ENCODE measurements around the gene ALOXE3. TPM values are rescaled to one million over a fixed set of nuclear protein-coding genes. Genes with fewer than 3 reads are reported as not detected.
A peak's percentile ranks its signal among the peaks of the same experiment; 100 is the strongest.

The ALOXE3 gene
- total RNA-seq, 2 experiments from 2014 or later, result 0.81 to 0.91 TPM

DNA sequence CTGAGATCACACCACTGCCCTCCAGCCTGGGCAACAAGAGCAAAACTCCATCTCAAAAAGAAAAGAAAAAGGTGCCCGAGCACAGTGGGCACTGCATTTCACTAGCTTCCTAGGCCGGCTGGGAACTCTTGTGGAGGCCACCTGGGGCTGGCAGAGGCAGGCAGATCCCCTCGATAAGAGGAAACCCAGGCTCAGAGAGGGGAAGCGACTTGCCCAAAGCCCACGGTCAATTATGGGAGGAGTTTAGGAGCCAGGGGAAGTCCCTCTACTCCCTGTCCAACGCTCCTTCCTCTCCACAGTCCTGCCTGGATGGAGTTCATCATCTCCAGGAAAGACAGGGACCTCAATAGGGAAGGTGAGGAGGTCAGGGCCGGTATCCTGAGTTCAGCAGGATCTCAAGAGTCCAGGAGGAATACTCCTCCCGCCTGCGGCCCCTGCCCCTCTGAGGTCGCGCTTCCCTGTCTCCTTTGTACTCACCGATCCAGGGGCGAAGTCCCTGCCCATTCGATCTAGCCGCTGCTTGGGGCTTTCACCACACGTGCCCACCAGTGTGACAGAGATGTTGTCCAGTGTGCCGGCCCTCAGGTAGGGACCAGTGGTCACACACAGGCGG is 841 bp downstream of the ALOXE3 start:
- H3K9me3 Mint-ChIP-seq, result peaks cover 2% of the 10 kb centered on the region
- H3K9me3 ChIP-seq (ENCODE audit: control insufficient read depth in 1 of 2, insufficient read depth in 1 of 2, low read length in 2 of 2), result no peaks in the 10 kb centered on the region
- DNase-seq (peak in 2 of 14 experiments; percentile 36 to 46), ATAC-seq (ENCODE audit: poor library complexity) (no peak)
- peaks cover 31 to 40% of the 10 kb centered on the region in 2 experiments for H3K27me3 ChIP-seq (ENCODE audit: control insufficient read depth in 1 of 2, insufficient read depth in 2 of 2, low read length in 2 of 2)
- TF ChIP-seq, protein P1, sequence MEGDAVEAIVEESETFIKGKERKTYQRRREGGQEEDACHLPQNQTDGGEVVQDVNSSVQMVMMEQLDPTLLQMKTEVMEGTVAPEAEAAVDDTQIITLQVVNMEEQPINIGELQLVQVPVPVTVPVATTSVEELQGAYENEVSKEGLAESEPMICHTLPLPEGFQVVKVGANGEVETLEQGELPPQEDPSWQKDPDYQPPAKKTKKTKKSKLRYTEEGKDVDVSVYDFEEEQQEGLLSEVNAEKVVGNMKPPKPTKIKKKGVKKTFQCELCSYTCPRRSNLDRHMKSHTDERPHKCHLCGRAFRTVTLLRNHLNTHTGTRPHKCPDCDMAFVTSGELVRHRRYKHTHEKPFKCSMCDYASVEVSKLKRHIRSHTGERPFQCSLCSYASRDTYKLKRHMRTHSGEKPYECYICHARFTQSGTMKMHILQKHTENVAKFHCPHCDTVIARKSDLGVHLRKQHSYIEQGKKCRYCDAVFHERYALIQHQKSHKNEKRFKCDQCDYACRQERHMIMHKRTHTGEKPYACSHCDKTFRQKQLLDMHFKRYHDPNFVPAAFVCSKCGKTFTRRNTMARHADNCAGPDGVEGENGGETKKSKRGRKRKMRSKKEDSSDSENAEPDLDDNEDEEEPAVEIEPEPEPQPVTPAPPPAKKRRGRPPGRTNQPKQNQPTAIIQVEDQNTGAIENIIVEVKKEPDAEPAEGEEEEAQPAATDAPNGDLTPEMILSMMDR (IDR thresholded peaks at IDR 0.05), result no peak
- intact Hi-C loops (cut with DNase I, micrococcal nuclease), result loop anchor here in 1 of 2 experiments (10.0 kb wide), 1 partner anchor 257 kb away; the partner anchor contains the start of gene KRABD2
- H3K4me1 ChIP-seq (ENCODE audit: insufficient read depth, low read length), result peaks cover 50% of the 10 kb centered on the region
- peak overlapping the region; percentile 57 for H3K4me3 ChIP-seq (ENCODE audit: low read length)
- peak overlapping the region; percentile 99 for H3K4me3 Mint-ChIP-seq
- H3K36me3 ChIP-seq (ENCODE audit: insufficient read depth, low read length), result no peaks in the 10 kb centered on the region
- peaks cover 40% of the 10 kb centered on the region for H3K4me1 Mint-ChIP-seq (ENCODE audit: low read depth)
- H3K27ac Mint-ChIP-seq, result peak overlapping the region; percentile 100
- ChIA-PET CTCF (interaction anchor here (1.7 to 2.0 kb wide), 2 partner anchors 38 to 108 kb away, joined by 4 to 6 read pairs; no protein-coding TSS in a partner anchor), POLR2A (interaction anchor here (0.9 to 4.0 kb wide), 6 partner anchors 21 to 130 kb away, joined by 3 to 24 read pairs (median 4); partner anchors contain the start of gene CTC1)
- H3K27ac ChIP-seq (ENCODE audit: low read depth in 1 of 2, low read length in 2 of 2), result no peak overlapping the region
- H3K27me3 Mint-ChIP-seq, result peaks cover 70% of the 10 kb centered on the region
- H3K36me3 Mint-ChIP-seq (ENCODE audit: low read depth), result peaks cover 33% of the 10 kb centered on the region

DNA sequence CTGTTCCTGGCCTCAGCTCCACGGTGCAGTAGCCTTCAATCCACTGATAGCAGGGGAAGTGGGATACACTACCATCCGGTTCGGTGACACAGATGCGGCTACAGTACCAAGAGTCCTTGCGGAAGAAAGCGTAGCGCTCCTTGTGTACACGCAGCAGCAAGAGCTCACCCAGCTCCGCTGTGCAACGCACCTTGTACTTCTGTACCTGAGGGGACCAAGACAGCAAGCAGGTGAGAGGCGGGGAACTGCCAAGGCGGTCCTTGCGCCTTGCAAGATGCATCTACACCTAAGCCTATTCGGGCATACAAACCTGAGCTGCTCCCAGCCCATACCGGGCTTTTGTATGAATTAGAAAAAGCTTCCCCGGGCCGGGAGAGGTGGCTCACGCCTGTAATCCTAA is 1.5 kb downstream of the ALOXE3 start:
- H3K4me3 Mint-ChIP-seq, result peak overlapping the region; percentile 50
- POLR2A ChIA-PET, result interaction anchor here (0.9 to 3.2 kb wide), 5 partner anchors 22 to 131 kb away, joined by 3 to 10 read pairs (median 3); partner anchors contain the start of gene CTC1

DNA sequence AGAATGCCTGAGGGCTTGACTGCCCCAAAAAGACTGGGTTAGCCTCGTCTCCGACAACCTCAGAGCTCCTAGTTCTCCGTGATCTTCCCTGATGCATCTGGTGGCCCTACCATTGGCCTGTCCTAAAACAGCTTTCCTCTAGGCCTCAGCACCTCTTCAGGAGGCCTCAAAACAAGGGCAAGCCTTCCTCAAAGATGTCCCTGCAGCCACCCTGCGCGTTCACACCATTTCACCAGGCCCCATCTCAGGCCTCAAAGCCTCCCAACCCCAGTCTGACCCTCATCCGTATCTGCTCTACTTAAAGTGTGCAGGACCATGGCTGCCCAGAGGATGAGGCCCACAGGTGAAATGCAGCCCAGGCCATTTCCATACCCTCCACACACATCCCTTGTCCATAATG is 7.4 kb downstream of the ALOXE3 start:
- DNase-seq (no peak), ATAC-seq (ENCODE audit: poor library complexity) (no peak)
- H3K4me1 ChIP-seq (ENCODE audit: insufficient read depth, low read length), result peaks cover 13% of the 10 kb centered on the region
- H3K9me3 Mint-ChIP-seq, result no peaks in the 10 kb centered on the region
- TF ChIP-seq, protein P1 (IDR thresholded peaks at IDR 0.05), result no peak
- no peak overlapping the region for H3K4me3 ChIP-seq (ENCODE audit: low read length)
- no peaks in the 10 kb centered on the region for H3K36me3 ChIP-seq (ENCODE audit: insufficient read depth, low read length)
- no peak overlapping the region for H3K27ac ChIP-seq (ENCODE audit: low read depth in 1 of 2, low read length in 2 of 2)
- peaks cover 17 to 20% of the 10 kb centered on the region in 2 experiments for H3K27me3 ChIP-seq (ENCODE audit: control insufficient read depth in 1 of 2, insufficient read depth in 2 of 2, low read length in 2 of 2)
- no peaks in the 10 kb centered on the region for H3K9me3 ChIP-seq (ENCODE audit: control insufficient read depth in 1 of 2, insufficient read depth in 1 of 2, low read length in 2 of 2)
- intact Hi-C loops (cut with DNase I, micrococcal nuclease), result loop anchor here (1.0 to 10.0 kb wide), 4 partner anchors 17 to 264 kb away; partner anchors contain the start of gene KRABD2 (in 1 of the 2)
- peak overlapping the region; percentile 70 for H3K4me3 Mint-ChIP-seq
- H3K36me3 Mint-ChIP-seq (ENCODE audit: low read depth), result no peaks in the 10 kb centered on the region
- H3K4me1 Mint-ChIP-seq (ENCODE audit: low read depth), result peaks cover 4% of the 10 kb centered on the region
- no peak overlapping the region for H3K27ac Mint-ChIP-seq
- CTCF ChIA-PET, result interaction anchor here (1.1 to 2.4 kb wide), 10 partner anchors 8 to 53 kb away, joined by 3 to 17 read pairs (median 9); partner anchors contain the start of genes ALOXE3 and HES7
- H3K27me3 Mint-ChIP-seq, result peaks cover 37% of the 10 kb centered on the region
- POLR2A ChIA-PET, result interaction anchor here (0.8 to 2.2 kb wide), 8 partner anchors 9 to 137 kb away, joined by 3 to 41 read pairs (median 6); partner anchors contain the start of genes ALOXE3, CTC1 and HES7

More for the DNA sequence above, 1.5 kb downstream of the ALOXE3 start:
- H3K27me3 ChIP-seq (ENCODE audit: control insufficient read depth in 1 of 2, insufficient read depth in 2 of 2, low read length in 2 of 2), result peaks cover 33 to 37% of the 10 kb centered on the region in 2 experiments
- H3K9me3 ChIP-seq (ENCODE audit: control insufficient read depth in 1 of 2, insufficient read depth in 1 of 2, low read length in 2 of 2), result no peaks in the 10 kb centered on the region
- Mint-ChIP-seq H3K4me1 (ENCODE audit: low read depth) (peaks cover 37% of the 10 kb centered on the region), H3K9me3 (peaks cover 2% of the 10 kb centered on the region), H3K36me3 (ENCODE audit: low read depth) (peaks cover 33% of the 10 kb centered on the region), H3K27ac (peak overlapping the region; percentile 27), H3K27me3 (peaks cover 70% of the 10 kb centered on the region)
- H3K4me1 ChIP-seq (ENCODE audit: insufficient read depth, low read length), result peaks cover 43% of the 10 kb centered on the region
- intact Hi-C loops (cut with DNase I, micrococcal nuclease), result loop anchor here in 1 of 2 experiments (10.0 kb wide), 1 partner anchor 258 kb away; the partner anchor contains the start of gene KRABD2
- no peak overlapping the region for H3K27ac ChIP-seq (ENCODE audit: low read depth in 1 of 2, low read length in 2 of 2)
- CTCF ChIA-PET, result interaction anchor here (1.7 kb wide), 1 partner anchor 37 kb away, joined by 4 read pairs; no protein-coding TSS in a partner anchor
- no peaks in the 10 kb centered on the region for H3K36me3 ChIP-seq (ENCODE audit: insufficient read depth, low read length)
- peak in 1 of 14 experiments; percentile 22 for DNase-seq
- ATAC-seq (ENCODE audit: poor library complexity), result no peak
- TF ChIP-seq, protein P1 (IDR thresholded peaks at IDR 0.05), result no peak
- no peak overlapping the region for H3K4me3 ChIP-seq (ENCODE audit: low read length)
